ENCODE data around the gene SMPD3.

GRCh38 chr16:68346892-68347480 is 101.3 kb downstream of the SMPD3 start:
- TF ChIP-seq POLR2AphosphoS5 (IDR thresholded peaks at IDR 0.05; ENCODE audit: low read depth, low read length) (no peak), REST (IDR thresholded peaks at IDR 0.05; ENCODE audit: low read depth) (no peak), SRF (IDR thresholded peaks at IDR 0.05; ENCODE audit: low read depth) (no peak), CTCF (IDR thresholded peaks at IDR 0.05 in 2 of 3, conservative IDR thresholded peaks at IDR 0.05 in 1 of 3; ENCODE audit: borderline replicate concordance in 1 of 3, insufficient read depth in 1 of 3, low read depth in 2 of 3, low read length in 2 of 3) (no peak), POLR2A (IDR thresholded peaks at IDR 0.05; ENCODE audit: borderline replicate concordance, extremely low read depth, insufficient read depth, insufficient read length) (no peak), EZH2 (IDR thresholded peaks at IDR 0.05) (no peak), SIN3A (IDR thresholded peaks at IDR 0.05; ENCODE audit: low read depth) (no peak), CEBPB (IDR thresholded peaks at IDR 0.05; ENCODE audit: low read depth) (no peak), RAD21 (IDR thresholded peaks at IDR 0.05; ENCODE audit: low read depth) (no peak), ZNF274 (IDR thresholded peaks at IDR 0.05; ENCODE audit: low read depth, low read length) (no peak), ZBTB33 (IDR thresholded peaks at IDR 0.05; ENCODE audit: extremely low read depth, insufficient replicate concordance, low read length) (no peak), MAX (IDR thresholded peaks at IDR 0.05) (no peak), SP1 (IDR thresholded peaks at IDR 0.05; ENCODE audit: low read depth) (no peak)

Measured in HCT116 (cell line).